Body of pancreas (tissue), 4 donors: ENCODE results near the gene WDR82.

Experiments
- CTCF ChIP-seq, 7 experiments: fragments of 450-650 bp in 4 of 7; fragments of 200-600 bp in 3 of 7; sonication (generic) in 3 of 7; IDR thresholded peaks; one replicate each; pipeline ENCODE4 v1.5.1; 2016 to 2019; ENCODE audit warnings: antibody characterized with exemption in 7 of 7
- POLR2A ChIP-seq, 3 donors: fragments of 450-650 bp; IDR thresholded peaks; one replicate each; pipeline ENCODE4 v1.6.1; 2016; ENCODE audit warnings: antibody characterized with exemption in 3 of 3, mild to moderate bottlenecking in 2 of 3

- no peak for TF ChIP-seq POLR2A (IDR thresholded peaks at IDR 0.05)
- TF ChIP-seq CTCF (IDR thresholded peaks at IDR 0.05): no peak
Measured at GRCh38 chr3:52230889-52231499, 47.5 kb downstream of the WDR82 start.
